Liver (tissue), 9 donors: Measurements from ENCODE around the gene GALNT17. TPM values are rescaled to one million over a fixed set of nuclear protein-coding genes. Genes with fewer than 3 reads are reported as not detected.

ENCODE experiments used
- DNase-seq: peaks from one replicate; pipeline ENCODE4 v3.0.0-alpha.2; 2017; ENCODE audit warnings: low spot score
- H3K27ac ChIP-seq, 2 donors: one replicate each; pipeline ENCODE4 v1.7.0; 2013; ENCODE audit warnings: inconsistent platforms in 2 of 2, low read length in 2 of 2, control low read depth in 1 of 2, low read depth in 1 of 2, mild to moderate bottlenecking in 1 of 2
- H3K27me3 ChIP-seq, 4 donors: one replicate each; pipeline versions ENCODE4 v1.6.1 to v1.7.0; 2013; ENCODE audit warnings: low read length in 3 of 4, inconsistent platforms in 1 of 4, mild to moderate bottlenecking in 1 of 4, moderate library complexity in 1 of 4; ENCODE audit not compliant: control insufficient read depth in 4 of 4, insufficient read depth in 4 of 4
- H3K36me3 ChIP-seq, 4 donors: one replicate each; pipeline versions ENCODE4 v1.6.1 to v1.7.0; 2013; ENCODE audit warnings: low read length in 3 of 4, mild to moderate bottlenecking in 3 of 4, low read depth in 1 of 4, moderate library complexity in 1 of 4; ENCODE audit not compliant: control insufficient read depth in 4 of 4, insufficient read depth in 3 of 4
- H3K4me1 ChIP-seq, 4 donors: one replicate each; pipeline versions ENCODE4 v1.6.1 to v1.7.0; 2013; ENCODE audit warnings: low read length in 3 of 4, mild to moderate bottlenecking in 3 of 4, moderate library complexity in 1 of 4; ENCODE audit not compliant: control insufficient read depth in 4 of 4, insufficient read depth in 4 of 4
- H3K4me3 ChIP-seq, 3 donors: one replicate each; pipeline versions ENCODE4 v1.6.1 to v1.7.0; 2013; ENCODE audit warnings: low read length in 3 of 3, control low read depth in 1 of 3, low read depth in 1 of 3, mild to moderate bottlenecking in 1 of 3
- H3K9ac ChIP-seq, 2 donors: one replicate each; pipeline ENCODE4 v1.7.0; 2013; ENCODE audit warnings: low read length in 2 of 2, mild to moderate bottlenecking in 2 of 2, moderate library complexity in 2 of 2, control low read depth in 1 of 2, low read depth in 1 of 2
- H3K9me3 ChIP-seq, 4 donors: one replicate each; pipeline versions ENCODE4 v1.6.1 to v1.7.0; 2013; ENCODE audit warnings: low read length in 3 of 4; ENCODE audit not compliant: control insufficient read depth in 4 of 4
- ATF3 ChIP-seq: IDR thresholded peaks from 2 replicates; pipeline ENCODE4 v1.6.1; 2016; ENCODE audit warnings: antibody characterized with exemption
- EGR1 ChIP-seq, 2 donors: IDR thresholded peaks; 2 replicates each; pipeline ENCODE4 v1.6.1; 2016 to 2018; ENCODE audit warnings: antibody characterized with exemption in 2 of 2, low read depth in 2 of 2
- FOXA1 ChIP-seq: IDR thresholded peaks from 2 replicates; pipeline ENCODE4 v1.6.1; 2016; ENCODE audit warnings: antibody characterized with exemption
- FOXA2 ChIP-seq: IDR thresholded peaks from 2 replicates; pipeline ENCODE4 v1.6.1; 2016; ENCODE audit warnings: antibody characterized with exemption
- GABPA ChIP-seq, 2 donors: IDR thresholded peaks in 1 of 2; conservative IDR thresholded peaks in 1 of 2; 2 replicates each; pipeline ENCODE4 v1.6.1; 2016; ENCODE audit warnings: antibody characterized with exemption in 2 of 2, mild to moderate bottlenecking in 1 of 2, moderate library complexity in 1 of 2
- HNF4A ChIP-seq, 2 donors: conservative IDR thresholded peaks; 2 replicates each; pipeline ENCODE4 v1.6.1; 2016; ENCODE audit warnings: antibody characterized with exemption in 2 of 2, mild to moderate bottlenecking in 2 of 2
- HNF4G ChIP-seq: IDR thresholded peaks from 2 replicates; pipeline ENCODE4 v1.6.1; 2016; ENCODE audit warnings: antibody characterized with exemption
- JUND ChIP-seq, 2 donors: IDR thresholded peaks; 2 replicates each; pipeline ENCODE4 v1.6.1; 2016; ENCODE audit warnings: antibody characterized with exemption in 2 of 2
- MAX ChIP-seq: IDR thresholded peaks from 2 replicates; pipeline ENCODE4 v1.6.1; 2016; ENCODE audit warnings: antibody characterized with exemption
- NR2F2 ChIP-seq: IDR thresholded peaks from 2 replicates; pipeline ENCODE4 v1.6.1; 2016; ENCODE audit warnings: antibody characterized with exemption
- RAD21 ChIP-seq, 2 donors: IDR thresholded peaks; 2 replicates each; pipeline ENCODE4 v1.6.1; 2016; ENCODE audit warnings: antibody characterized with exemption in 2 of 2, mild to moderate bottlenecking in 2 of 2
- REST ChIP-seq: IDR thresholded peaks from 2 replicates; pipeline ENCODE4 v1.6.1; 2016; ENCODE audit warnings: antibody characterized with exemption, mild to moderate bottlenecking
- RXRA ChIP-seq, 2 donors: IDR thresholded peaks; 2 replicates each; pipeline ENCODE4 v1.6.1; 2017 to 2018; ENCODE audit warnings: antibody characterized with exemption in 2 of 2, mild to moderate bottlenecking in 1 of 2
- SP1 ChIP-seq: IDR thresholded peaks from 2 replicates; pipeline ENCODE4 v1.6.1; 2018; ENCODE audit warnings: antibody characterized with exemption, mild to moderate bottlenecking
- TAF1 ChIP-seq: conservative IDR thresholded peaks from 2 replicates; pipeline ENCODE4 v1.6.1; 2016; ENCODE audit warnings: antibody characterized with exemption, mild to moderate bottlenecking
- YY1 ChIP-seq: IDR thresholded peaks from 2 replicates; pipeline ENCODE4 v1.6.1; 2016; ENCODE audit warnings: antibody characterized with exemption, mild to moderate bottlenecking
- ZBTB33 ChIP-seq: IDR thresholded peaks from 2 replicates; pipeline ENCODE4 v1.6.1; 2016; ENCODE audit warnings: antibody characterized with exemption
- WGBS: extraction: QIAGEN DNeasy Blood & Tissue Kit; methylation state at CpG from one replicate; pipeline ENCODE4 v1.1.7; 2013; 5-methylcytosine and 5-hydroxymethylcytosine counted together
- polyA plus RNA-seq, 2 donors: library from polyadenylated mRNA; stranded (reverse) in 1 of 2; unstranded in 1 of 2; fragments of 200-250 nt in 1 of 2; fragments of >200 nt in 1 of 2; fragmentation: Nextera tagmentation in 1 of 2; extraction: Ambion mirVana in 1 of 2; gene quantifications; one replicate each; pipeline versions ENCODE4 v1.2.1 to v1.2.3, GENCODE V29; 2013 to 2015
- total RNA-seq, 2 donors: library from RNA; depleted of rRNA; stranded (reverse); fragments of >200 nt; gene quantifications; one replicate each; pipeline ENCODE4 v1.2.3, GENCODE V29; 2014
- TF ChIP-seq, protein P1 (sequence below): fragments of 150-350 bp; IDR thresholded peaks from 2 replicates; pipeline ENCODE4 v1.5.1; 2017; ENCODE audit warnings: improper control_type of control experiment, low read depth, low read length; ENCODE audit not compliant: missing input control
- donor health status: healthy.
- donor health status: healthy.
- donor health status: healthy.
- donor health status: healthy.
- donor health status: healthy.

The GALNT17 gene
- total and polyA plus RNA-seq, 4 donors, result 0.10 to 0.42 (median 0.37) TPM; not detected in 1

- no peaks in the 10 kb centered on the region for H3K4me1 ChIP-seq
- no peak overlapping the region for H3K4me3 ChIP-seq
Observed at GRCh38 chr7:71668572-71668971, 536.6 kb downstream of the GALNT17 start.

DNA sequence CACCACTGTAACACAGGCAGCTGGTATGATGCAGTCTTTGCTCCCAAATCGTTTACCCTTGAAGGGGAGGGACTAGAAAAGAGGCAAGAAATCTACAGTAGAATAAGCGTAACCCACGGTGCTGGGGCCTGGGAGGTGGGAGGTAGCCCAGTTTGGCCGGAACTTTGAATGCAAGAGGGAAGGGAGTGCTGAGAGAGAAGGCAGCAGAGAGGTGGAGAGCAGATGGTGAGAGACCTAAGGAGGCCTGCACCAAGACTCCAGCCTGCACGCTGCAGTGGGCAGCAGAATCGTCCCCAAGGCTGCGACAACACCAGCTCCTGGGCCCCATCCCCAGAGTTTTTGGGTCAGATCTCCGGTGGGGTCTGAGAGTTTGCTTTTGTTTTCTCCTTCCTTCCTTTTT is 547.5 kb downstream of the GALNT17 start:
- 53% methylated on average over 8 of the region's 8 CpGs for WGBS
- TF ChIP-seq ZBTB33 (no peak), SP1 (no peak), FOXA2 (no peak), REST (no peak), ATF3 (no peak), RAD21 (IDR thresholded peaks at IDR 0.05) (no peak), TAF1 (no peak), HNF4G (no peak), HNF4A (conservative IDR thresholded peaks at IDR 0.05) (no peak), YY1 (no peak), NR2F2 (no peak), RXRA (IDR thresholded peaks at IDR 0.05) (no peak), MAX (no peak), JUND (IDR thresholded peaks at IDR 0.05) (no peak), FOXA1 (no peak), GABPA (IDR thresholded peaks at IDR 0.05 in 1 of 2, conservative IDR thresholded peaks at IDR 0.05 in 1 of 2) (no peak), EGR1 (IDR thresholded peaks at IDR 0.05; ENCODE audit: low read depth in 2 of 2) (no peak)
- TF ChIP-seq, protein P1, sequence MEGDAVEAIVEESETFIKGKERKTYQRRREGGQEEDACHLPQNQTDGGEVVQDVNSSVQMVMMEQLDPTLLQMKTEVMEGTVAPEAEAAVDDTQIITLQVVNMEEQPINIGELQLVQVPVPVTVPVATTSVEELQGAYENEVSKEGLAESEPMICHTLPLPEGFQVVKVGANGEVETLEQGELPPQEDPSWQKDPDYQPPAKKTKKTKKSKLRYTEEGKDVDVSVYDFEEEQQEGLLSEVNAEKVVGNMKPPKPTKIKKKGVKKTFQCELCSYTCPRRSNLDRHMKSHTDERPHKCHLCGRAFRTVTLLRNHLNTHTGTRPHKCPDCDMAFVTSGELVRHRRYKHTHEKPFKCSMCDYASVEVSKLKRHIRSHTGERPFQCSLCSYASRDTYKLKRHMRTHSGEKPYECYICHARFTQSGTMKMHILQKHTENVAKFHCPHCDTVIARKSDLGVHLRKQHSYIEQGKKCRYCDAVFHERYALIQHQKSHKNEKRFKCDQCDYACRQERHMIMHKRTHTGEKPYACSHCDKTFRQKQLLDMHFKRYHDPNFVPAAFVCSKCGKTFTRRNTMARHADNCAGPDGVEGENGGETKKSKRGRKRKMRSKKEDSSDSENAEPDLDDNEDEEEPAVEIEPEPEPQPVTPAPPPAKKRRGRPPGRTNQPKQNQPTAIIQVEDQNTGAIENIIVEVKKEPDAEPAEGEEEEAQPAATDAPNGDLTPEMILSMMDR, result no peak
- no peaks in the 10 kb centered on the region for H3K36me3 ChIP-seq
- H3K4me1 ChIP-seq, result no peaks in the 10 kb centered on the region
- no peak overlapping the region for H3K4me3 ChIP-seq
- no peak overlapping the region for H3K27ac ChIP-seq
- H3K9ac ChIP-seq, result no peak overlapping the region
- peaks cover 0 to 3% (median 0%) of the 10 kb centered on the region in 4 donors for H3K27me3 ChIP-seq
- no peak for DNase-seq
- no peaks in the 10 kb centered on the region for H3K9me3 ChIP-seq

More at GRCh38 chr7:71668572-71668971, 536.6 kb downstream of the GALNT17 start:
- Histone ChIP-seq H3K36me3 (no peaks in the 10 kb centered on the region), H3K9me3 (peaks cover 0 to 5% (median 3%) of the 10 kb centered on the region in 4 donors), H3K27ac (no peak overlapping the region), H3K9ac (no peak overlapping the region), H3K27me3 (no peaks in the 10 kb centered on the region)
- TF ChIP-seq FOXA2 (no peak), MAX (no peak), EGR1 (IDR thresholded peaks at IDR 0.05; ENCODE audit: low read depth in 2 of 2) (no peak), GABPA (IDR thresholded peaks at IDR 0.05 in 1 of 2, conservative IDR thresholded peaks at IDR 0.05 in 1 of 2) (no peak)
- DNase-seq, result no peak
- 95% methylated on average over 1 of the region's 1 CpG for WGBS
